Endodermal cell (in vitro differentiated cells): ENCODE results near the gene SLMAP. TPM values are rescaled to one million over a fixed set of nuclear protein-coding genes. Genes with fewer than 3 reads are reported as not detected.
A peak's percentile ranks its signal among the peaks of the same experiment; 100 is the strongest.

Source experiments
- DNase-seq: peaks from one replicate; pipeline ENCODE4 v3.0.0-alpha.2; 2017
- H3K27ac ChIP-seq: 2 replicates; pipeline ENCODE4 v1.5.1; 2013; ENCODE audit warnings: mild to moderate bottlenecking, low read depth, low read length, moderate library complexity
- H3K27me3 ChIP-seq: 2 replicates; pipeline ENCODE4 v1.6.1; 2013; ENCODE audit warnings: mild to moderate bottlenecking, low read length, moderate library complexity; ENCODE audit not compliant: insufficient read depth, control insufficient read depth, poor library complexity, severe bottlenecking
- H3K36me3 ChIP-seq: 2 replicates; pipeline ENCODE4 v1.7.0; 2013; ENCODE audit warnings: mild to moderate bottlenecking, low read length, moderate library complexity; ENCODE audit not compliant: control insufficient read depth, insufficient read depth
- H3K4me1 ChIP-seq: one replicate; pipeline ENCODE4 v1.7.0; 2013; ENCODE audit warnings: low read length; ENCODE audit not compliant: control insufficient read depth, insufficient read depth
- H3K4me3 ChIP-seq: 2 replicates; pipeline ENCODE4 v1.5.1; 2013; ENCODE audit warnings: mild to moderate bottlenecking, low read length, moderate library complexity
- H3K9ac ChIP-seq: 2 replicates; pipeline ENCODE4 v1.6.1; 2013; ENCODE audit warnings: mild to moderate bottlenecking, low read length, moderate library complexity; ENCODE audit not compliant: poor library complexity, severe bottlenecking; ENCODE audit errors: extremely low read depth
- H3K9me3 ChIP-seq: 2 replicates; pipeline ENCODE4 v1.6.1; 2013; ENCODE audit warnings: mild to moderate bottlenecking, low read length, moderate library complexity; ENCODE audit not compliant: control insufficient read depth
- H3K27ac Mint-ChIP-seq: 2 replicates; pipeline ENCODE4 v1.8.0; 2020; ENCODE audit warnings: mixed read lengths
- H3K27me3 Mint-ChIP-seq: 2 replicates; pipeline ENCODE4 v1.8.0; 2021; ENCODE audit warnings: mild to moderate bottlenecking, mixed read lengths; ENCODE audit not compliant: insufficient read depth
- H3K36me3 Mint-ChIP-seq: 2 replicates; pipeline ENCODE4 v1.8.0; 2020; ENCODE audit warnings: low read depth, mixed read lengths
- H3K4me1 Mint-ChIP-seq: 2 replicates; pipeline ENCODE4 v1.8.0; 2020; ENCODE audit warnings: mixed read lengths
- H3K4me3 Mint-ChIP-seq: 2 replicates; pipeline ENCODE4 v1.8.0; 2020; ENCODE audit warnings: mild to moderate bottlenecking, moderate library complexity, mixed read lengths
- H3K9me3 Mint-ChIP-seq: 2 replicates; pipeline ENCODE4 v1.8.0; 2020; ENCODE audit warnings: mild to moderate bottlenecking, mixed read lengths
- CTCF ChIP-seq: fragments of 200-600 bp; sonication (generic); conservative IDR thresholded peaks from 2 replicates; pipeline ENCODE4 v1.5.0; 2021; ENCODE audit warnings: antibody characterized with exemption, mild to moderate bottlenecking
- WGBS, 2 experiments: methylation state at CpG; one replicate each; pipeline versions ENCODE4 v1.1.5 to v1.1.7; 2013; ENCODE audit warnings: missing lambda C conversion rate in 2 of 2, mixed read lengths in 1 of 2; ENCODE audit not compliant: insufficient coverage in 1 of 2, insufficient read length in 1 of 2; 5-methylcytosine and 5-hydroxymethylcytosine counted together
- total RNA-seq, 2 donors: library from RNA; stranded (reverse); fragmentation: NEBNext Ultra II Directional in 1 of 2; extraction: Animal tissue kit (Norgen Biotek cat#: 25700) in 1 of 2; gene quantifications; 2 replicates in 1 of 2; 3 replicates in 1 of 2; pipeline ENCODE4 v1.2.1, GENCODE V29; 2021

The SLMAP gene
- total RNA-seq, 2 donors from 2014 or later: 64.8 to 65.7 TPM

DNA sequence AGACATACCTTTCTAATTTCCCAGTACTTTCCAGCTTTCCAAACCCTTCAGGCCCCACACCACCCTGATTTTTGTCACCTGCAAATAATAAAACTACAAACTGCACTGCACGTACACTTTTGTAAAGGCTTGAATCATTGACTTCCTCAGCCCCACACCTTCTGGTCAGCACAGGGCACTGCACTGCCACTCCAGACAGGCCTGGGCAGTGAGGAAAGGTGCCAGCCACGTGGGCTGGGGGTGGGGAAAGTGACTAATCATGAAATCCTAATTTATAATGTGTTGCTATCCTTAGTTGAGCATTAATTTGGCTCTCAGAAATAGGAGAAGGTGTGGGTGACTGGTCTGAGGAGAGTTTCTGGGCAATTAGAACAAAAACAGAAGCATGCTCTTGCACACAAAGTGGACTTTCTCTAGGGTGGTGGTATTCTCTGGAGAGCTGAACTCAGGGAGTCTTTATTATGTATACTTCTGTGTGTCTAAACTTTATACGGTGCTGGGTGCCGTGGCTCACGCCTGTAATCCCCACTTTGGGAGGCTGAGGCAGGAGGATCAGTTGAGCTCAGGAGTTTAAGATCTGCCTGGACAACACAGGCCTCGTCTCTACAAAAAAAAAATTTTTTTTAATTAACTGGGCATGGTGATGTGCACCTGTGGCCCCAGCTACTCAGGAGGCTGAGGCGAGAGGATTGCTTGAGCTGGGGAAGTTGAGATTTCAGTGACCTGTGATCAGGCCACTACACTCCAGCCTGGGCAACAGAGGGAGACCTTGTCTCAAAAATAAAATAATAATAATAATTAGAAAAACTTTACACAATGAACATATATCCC, 193.9 kb downstream of the SLMAP start:
- H3K9me3 Mint-ChIP-seq: no peaks in the 10 kb centered on the region
- H3K27me3 Mint-ChIP-seq: no peaks in the 10 kb centered on the region
- peak; percentile 53 for TF ChIP-seq CTCF
- Histone ChIP-seq H3K36me3 (no peaks in the 10 kb centered on the region), H3K9me3 (no peaks in the 10 kb centered on the region), H3K4me3 (no peak overlapping the region), H3K27ac (no peak overlapping the region), H3K4me1 (peaks cover 19% of the 10 kb centered on the region), H3K9ac (no peak overlapping the region), H3K27me3 (no peaks in the 10 kb centered on the region)
- H3K4me3 Mint-ChIP-seq: no peak overlapping the region
- no peak for DNase-seq
- WGBS, 2 experiments: 94 to 100% methylated on average over 2 to 7 of the region's 7 CpGs
- no peaks in the 10 kb centered on the region for H3K36me3 Mint-ChIP-seq
- H3K4me1 Mint-ChIP-seq: peaks cover 27% of the 10 kb centered on the region
- no peak overlapping the region for H3K27ac Mint-ChIP-seq

DNA sequence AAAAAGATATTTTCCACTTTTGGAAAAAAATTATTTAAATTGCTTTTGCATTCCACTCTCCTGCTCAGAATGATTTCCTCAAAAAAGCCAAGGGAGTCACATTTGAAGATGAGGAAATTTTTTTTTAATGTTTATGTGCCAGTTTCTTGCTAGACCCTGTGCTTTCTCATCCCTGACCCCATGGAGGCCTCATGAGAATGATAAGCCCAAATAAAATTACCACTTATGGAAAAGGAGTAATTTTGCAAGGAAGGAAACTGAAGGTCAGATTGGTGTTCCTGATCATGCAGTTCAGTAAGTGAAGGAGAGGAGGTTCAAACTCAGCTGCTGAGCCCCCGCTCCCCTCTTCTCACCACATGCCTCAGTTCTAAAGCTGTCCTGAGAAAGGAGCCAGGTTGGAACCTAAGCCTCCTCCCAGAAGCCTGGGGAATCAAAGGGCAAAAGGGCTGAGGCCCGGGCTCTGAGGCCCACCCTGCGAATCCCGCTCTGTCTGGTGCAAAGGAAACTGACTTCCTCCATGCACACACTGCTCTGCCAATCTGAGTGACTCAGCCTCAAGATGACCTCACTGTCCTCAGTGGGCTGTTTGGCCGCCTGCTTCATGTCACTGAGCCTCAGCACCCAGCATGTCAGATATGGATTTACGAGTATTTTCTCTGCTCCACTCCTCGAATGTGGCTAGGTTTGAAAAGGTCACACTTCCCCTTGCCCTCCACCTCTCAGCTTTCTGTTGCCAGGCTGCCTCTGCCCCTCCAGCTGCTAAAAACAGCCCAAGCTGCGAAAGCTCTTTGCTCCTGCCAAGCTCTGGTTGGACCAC, 195.2 kb downstream of the SLMAP start:
- no peak for TF ChIP-seq CTCF
- no peaks in the 10 kb centered on the region for H3K27me3 Mint-ChIP-seq
- Histone ChIP-seq H3K27me3 (no peaks in the 10 kb centered on the region), H3K9me3 (no peaks in the 10 kb centered on the region), H3K36me3 (no peaks in the 10 kb centered on the region), H3K27ac (peak overlapping the region; percentile 50), H3K4me1 (peaks cover 19% of the 10 kb centered on the region), H3K9ac (no peak overlapping the region), H3K4me3 (no peak overlapping the region)
- peaks cover 27% of the 10 kb centered on the region for H3K4me1 Mint-ChIP-seq
- peak overlapping the region; percentile 89 for H3K27ac Mint-ChIP-seq
- DNase-seq: peak; percentile 58
- no peak overlapping the region for H3K4me3 Mint-ChIP-seq
- WGBS, 2 experiments: 87 to 89% methylated on average over 3 to 8 of the region's 8 CpGs
- no peaks in the 10 kb centered on the region for H3K36me3 Mint-ChIP-seq
- H3K9me3 Mint-ChIP-seq: no peaks in the 10 kb centered on the region

GRCh38 chr3:57952208-57952631, 196.1 kb downstream of the SLMAP start:
- no peaks in the 10 kb centered on the region for H3K9me3 Mint-ChIP-seq
- H3K9ac ChIP-seq: no peak overlapping the region
- no peaks in the 10 kb centered on the region for H3K36me3 ChIP-seq
- no peaks in the 10 kb centered on the region for H3K36me3 Mint-ChIP-seq
- H3K27me3 ChIP-seq: no peaks in the 10 kb centered on the region
- no peak overlapping the region for H3K4me3 ChIP-seq
- peaks cover 19% of the 10 kb centered on the region for H3K4me1 ChIP-seq
- H3K27ac Mint-ChIP-seq: peak overlapping the region; percentile 89
- H3K4me3 Mint-ChIP-seq: no peak overlapping the region
- H3K9me3 ChIP-seq: no peaks in the 10 kb centered on the region
- no peaks in the 10 kb centered on the region for H3K27me3 Mint-ChIP-seq
- peaks cover 27% of the 10 kb centered on the region for H3K4me1 Mint-ChIP-seq
- DNase-seq: peak; percentile 88
- TF ChIP-seq CTCF: no peak
- 70 to 88% methylated on average over 4 of the region's 4 CpGs for WGBS, 2 experiments
- H3K27ac ChIP-seq: no peak overlapping the region
